ENCODE results near the gene SMARCAL1.

Gene SMARCAL1

GRCh38 chr2:216428618-216429350 is 16.5 kb downstream of the SMARCAL1 start:
- FAIRE-seq, result no peak

DNA sequence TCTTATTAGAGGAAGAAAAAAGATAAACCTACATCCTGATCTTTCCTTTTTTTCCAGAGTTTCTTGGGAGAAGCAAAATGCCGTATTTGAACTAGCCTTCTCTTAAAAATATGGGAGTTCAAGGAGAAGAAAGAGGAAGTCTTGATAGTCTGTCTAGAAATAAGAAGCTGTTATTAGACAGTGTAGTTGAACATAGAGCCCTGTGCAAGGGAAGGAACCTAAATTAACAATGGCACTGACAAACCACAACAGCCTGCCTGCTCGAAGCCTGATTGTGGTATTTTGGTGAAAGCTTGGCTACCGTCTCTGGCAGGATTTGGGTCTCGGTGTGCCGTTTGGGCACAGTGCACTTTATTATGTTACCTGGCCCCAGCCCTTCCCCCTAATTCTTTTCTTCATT is 17.1 kb downstream of the SMARCAL1 start:
- FAIRE-seq, result no peak

DNA sequence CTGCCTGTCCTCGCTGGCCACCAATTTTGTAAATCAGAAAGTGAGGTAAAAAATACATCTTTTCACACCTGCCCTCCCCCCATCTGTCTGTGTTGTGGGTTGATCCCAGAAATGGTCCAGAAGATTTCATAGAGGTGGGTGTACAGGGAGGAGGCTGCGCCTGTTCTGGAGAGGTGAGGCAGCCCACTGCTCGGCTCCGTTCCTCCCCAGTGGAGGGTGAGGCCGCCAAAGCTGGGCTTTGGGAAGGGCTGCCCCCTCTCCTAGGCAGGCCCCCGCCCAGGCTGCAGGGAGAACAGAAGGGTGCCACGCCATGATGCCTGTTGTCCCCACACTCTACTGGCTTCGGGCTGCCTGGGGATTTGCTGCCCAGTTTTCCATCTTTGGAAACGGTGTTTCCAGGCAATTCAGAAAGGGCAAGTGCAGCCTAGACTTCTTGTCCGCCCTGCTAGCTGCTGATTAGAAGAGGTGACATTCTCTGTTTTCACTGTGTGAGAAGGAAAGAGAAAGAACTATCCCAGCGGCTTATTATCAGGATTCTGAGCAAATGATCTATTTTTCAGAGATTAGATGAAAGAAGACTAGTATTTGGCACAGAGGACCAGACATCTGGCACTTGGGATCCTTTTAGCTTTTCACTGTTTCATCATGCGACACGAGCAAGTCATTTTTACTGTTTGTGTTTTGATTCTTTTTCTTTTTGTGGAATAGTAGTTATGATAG is 18.7 kb downstream of the SMARCAL1 start:
- no peak for FAIRE-seq

GRCh38 chr2:216431531-216431856 is 19.2 kb downstream of the SMARCAL1 start:
- FAIRE-seq, result no peak

DNA sequence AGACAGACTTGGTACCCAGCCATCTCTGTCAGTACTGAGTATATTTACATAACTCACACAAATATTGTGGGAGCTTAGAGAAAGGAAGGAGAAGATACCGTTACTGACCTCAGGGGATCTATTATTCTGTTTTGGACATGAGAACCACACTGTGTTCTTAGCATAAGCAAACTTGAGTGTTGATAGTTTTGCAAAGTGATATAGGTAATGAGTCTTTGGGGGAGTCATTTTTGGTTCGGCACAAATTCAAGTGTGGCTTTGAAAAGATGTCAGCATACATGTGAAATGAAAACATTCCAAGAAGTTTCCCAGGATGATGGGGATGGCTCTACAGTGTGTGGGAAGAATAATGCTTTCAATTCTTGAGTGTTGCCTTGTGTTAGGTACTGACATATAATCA is 24.1 kb downstream of the SMARCAL1 start:
- no peak for FAIRE-seq

DNA sequence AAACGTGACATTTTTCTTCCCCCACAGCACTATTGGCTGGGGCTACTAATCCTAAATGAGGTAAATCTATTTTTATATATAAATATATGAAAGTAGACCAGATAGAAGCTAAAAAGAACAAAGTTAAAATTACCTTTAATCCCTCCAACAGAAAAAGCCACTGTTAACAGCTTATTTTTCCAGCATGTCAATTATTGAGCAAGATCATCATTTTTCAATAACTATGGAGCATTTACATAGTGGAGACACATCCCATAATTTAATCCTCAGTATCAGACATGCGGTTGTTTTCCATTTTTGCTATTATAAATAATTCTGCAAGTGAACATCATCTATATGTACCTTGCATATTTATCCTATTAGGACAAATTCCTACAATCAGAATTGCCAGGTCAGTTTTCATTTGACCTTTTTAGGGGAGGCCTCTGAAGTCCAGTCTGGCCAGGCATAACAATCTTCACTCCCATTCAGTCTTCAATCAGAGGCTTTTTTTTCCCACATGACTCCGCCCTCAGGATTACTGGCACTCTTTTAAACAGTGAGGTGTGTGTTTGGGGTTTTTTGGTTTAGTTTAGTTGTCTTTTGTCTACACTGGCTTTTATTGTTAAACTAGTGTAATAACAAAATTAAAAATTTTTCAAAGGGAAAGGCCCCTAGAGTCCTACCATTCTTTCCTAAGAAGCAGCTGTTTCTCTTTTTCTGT is 29.2 kb downstream of the SMARCAL1 start:
- FAIRE-seq, result no peak

DNA sequence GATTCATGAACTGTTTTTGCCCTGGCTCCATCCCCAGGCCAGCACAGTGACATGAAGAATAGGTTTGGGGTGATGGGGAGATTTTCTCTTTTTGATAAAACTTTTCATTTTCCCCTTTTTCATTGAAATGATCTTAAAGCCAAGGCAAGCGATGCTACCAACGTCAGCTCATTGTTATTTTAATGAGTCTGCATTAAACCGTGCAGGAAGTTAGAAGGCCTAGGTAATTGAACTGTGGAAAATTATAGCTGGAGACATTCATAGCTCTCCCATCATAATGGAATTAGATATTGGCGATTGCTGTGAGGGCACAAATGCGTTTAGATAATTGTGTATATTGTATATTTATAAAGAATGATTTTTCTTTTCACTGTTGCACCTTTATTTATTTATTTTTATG is 33.2 kb downstream of the SMARCAL1 start:
- FAIRE-seq, result no peak

DNA sequence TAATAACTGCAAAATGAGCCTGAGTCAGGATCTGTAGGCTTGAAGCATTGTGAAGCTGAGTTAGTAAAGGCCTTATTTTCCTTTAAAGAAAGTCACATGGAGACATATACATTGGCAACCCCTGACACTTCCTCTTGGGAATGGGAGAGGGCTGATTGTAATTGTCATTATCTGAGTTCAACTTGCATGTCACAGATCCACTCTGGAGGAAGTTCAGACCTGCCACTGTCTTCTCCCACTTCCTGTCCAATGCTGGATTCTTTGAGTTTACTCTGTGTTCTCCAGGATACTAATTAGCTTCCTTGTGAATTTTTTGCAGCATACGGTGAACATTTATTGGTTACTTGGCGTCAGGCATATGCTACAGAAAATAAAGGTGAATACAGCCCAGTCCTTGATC is 34.1 kb downstream of the SMARCAL1 start:
- no peak for FAIRE-seq

GRCh38 chr2:216447293-216447692 is 35.0 kb downstream of the SMARCAL1 start:
- no peak for FAIRE-seq

- FAIRE-seq, result no peak
These were observed 36.5 kb downstream of the SMARCAL1 start for GRCh38 chr2:216448829-216449228.

GRCh38 chr2:216450346-216450745 is 38.1 kb downstream of the SMARCAL1 start:
- FAIRE-seq, result no peak

GRCh38 chr2:216450784-216451183 is 38.5 kb downstream of the SMARCAL1 start:
- no peak for FAIRE-seq

- FAIRE-seq, result no peak
These were observed 41.8 kb downstream of the SMARCAL1 start for GRCh38 chr2:216453955-216454614.

GRCh38 chr2:216463148-216463547 is 50.9 kb downstream of the SMARCAL1 start:
- no peak for FAIRE-seq

- no peak for FAIRE-seq
These were observed 51.9 kb downstream of the SMARCAL1 start for GRCh38 chr2:216464104-216464720.

DNA sequence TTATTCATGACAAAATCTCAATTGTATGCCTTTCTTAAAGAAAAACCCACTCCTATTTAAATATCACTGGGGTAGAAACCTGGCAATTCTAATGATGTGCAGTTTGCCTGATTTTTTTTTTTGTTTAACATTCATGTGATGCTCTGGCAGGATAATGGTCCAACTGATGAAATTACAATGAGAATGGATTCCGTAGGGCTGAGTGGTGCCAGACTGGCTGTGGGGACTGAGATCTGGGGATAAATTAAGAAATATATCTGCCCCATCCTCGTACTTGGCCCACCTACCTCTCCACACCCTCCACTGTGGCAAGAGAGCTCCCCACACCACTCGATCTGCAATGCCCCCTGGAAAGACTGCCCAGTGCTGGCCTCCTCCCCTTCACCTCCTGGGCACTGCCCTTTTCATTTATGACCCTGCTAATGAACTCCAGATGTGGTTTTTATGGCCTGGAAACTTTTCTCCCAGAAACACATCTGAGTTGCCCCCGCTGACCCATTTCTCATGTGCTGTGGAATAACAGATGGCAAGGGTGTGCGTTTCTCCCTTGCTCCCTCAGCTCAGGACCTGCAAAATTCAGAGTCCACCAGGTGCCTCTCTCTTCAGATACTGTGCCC is 53.4 kb downstream of the SMARCAL1 start:
- FAIRE-seq, result no peak

DNA sequence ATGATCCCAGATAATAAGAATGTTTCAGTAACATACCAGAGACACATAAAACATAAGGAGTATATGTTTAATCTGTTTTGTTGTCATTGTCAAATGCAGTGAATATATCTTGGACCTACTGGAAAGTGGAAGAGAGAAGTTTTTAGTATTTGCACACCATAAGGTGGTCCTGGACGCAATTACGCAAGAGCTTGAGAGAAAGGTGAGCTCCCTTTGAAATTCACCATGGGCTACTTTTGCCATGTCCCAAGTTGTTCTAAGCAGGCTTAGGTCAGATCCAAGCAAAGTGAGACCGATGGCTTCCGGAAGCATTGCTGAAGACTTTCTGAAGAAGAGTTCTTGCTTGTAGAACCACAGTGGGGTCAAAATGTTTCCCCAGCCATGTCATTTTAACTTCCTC is 55.6 kb downstream of the SMARCAL1 start:
- FAIRE-seq, result no peak

DNA sequence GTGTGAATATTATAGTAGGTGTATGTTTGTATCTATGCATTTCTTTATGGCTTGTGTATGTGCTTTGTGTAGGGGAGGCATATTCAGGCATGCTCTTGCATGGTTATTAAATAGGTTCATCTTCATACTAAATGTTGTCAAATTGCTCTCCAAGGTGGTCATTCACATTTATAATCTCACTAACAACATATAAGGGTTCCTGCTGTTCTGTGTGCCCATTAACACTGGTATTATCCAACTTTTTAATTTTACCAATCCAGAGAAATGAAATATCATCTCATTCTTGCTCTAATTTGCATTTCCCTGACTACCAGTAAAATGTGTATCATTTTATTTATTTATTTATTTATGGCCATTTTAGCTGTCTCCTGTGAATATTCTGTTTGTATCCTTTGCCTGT is 57.4 kb downstream of the SMARCAL1 start:
- no peak for FAIRE-seq

DNA sequence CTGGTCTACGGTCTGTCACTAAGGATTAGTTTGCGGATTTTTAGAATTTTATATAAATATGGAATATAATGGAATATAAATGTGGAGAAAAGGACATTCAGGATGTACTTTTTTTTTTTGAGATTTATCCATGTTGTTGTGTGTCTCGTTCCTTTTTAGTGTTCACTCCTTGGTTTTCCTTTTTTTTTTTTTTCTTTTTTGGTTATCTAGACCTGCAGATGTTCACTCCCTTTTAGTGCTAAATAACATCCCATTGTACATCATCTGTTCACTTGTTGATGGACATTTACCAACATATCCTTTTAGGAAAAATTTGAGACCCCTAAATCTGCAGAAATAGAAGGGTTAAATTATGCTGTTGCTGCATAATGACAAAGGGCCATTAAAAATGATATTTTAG is 60.9 kb downstream of the SMARCAL1 start:
- no peak for FAIRE-seq

- no peak for FAIRE-seq
These were observed 62.8 kb downstream of the SMARCAL1 start for GRCh38 chr2:216474925-216475670.

GRCh38 chr2:216475767-216476166 is 63.5 kb downstream of the SMARCAL1 start:
- FAIRE-seq, result no peak
